Measurements from ENCODE around the gene HBG1. TPM values are rescaled to one million over a fixed set of nuclear protein-coding genes. Genes with fewer than 3 reads are reported as not detected.

HBG1 gene
- total RNA-seq, 1 donor from 2014 or later = not detected

DNA sequence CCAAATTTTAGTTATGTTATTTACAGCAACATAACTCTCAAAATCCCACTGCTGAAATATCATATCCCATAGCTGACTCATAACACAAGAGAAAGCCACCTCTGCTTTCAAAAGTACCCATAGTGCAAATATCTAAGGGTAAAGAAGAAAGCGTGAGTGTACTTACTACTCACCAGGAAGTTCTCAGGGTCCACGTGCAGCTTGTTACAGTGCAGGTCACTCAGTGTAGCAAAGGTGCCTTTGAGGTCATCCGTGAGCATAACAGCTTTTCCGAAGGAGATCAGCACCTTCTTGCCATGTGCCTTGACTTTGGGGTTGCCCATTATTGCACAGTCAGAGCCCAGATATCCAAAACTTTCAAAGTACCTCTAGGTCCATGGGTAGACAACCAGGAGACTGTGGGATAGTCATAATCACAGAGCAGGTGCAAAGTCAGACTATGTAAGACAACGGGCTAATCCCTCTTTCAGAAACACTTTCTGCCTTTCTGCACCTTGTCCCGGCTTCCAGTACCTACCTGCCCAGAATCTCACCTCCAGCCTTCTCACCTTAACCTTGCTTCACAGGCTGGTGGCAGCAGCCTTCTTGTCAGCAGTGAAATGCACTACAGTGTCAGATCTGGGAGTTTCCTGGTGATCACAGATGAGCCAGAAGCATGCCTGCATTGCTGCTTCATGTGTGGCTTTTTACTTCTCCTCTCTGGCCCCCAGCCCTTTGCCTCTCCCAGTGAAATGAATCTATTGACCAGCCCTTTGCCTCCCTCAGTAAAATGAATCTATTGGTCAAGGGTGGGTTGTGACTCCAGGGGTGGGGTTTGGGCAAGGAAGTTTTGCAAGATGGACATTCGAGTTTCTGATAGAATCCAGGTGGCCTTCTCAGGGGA is 6.5 kb downstream of the HBG1 start:
- H3K36me3 Mint-ChIP-seq (ENCODE audit: low read depth) = no peaks in the 10 kb centered on the region
- no peak overlapping the region for H3K27ac Mint-ChIP-seq
- ChIA-PET CTCF (no interaction called here), POLR2A (no interaction called here)
- no peak overlapping the region for H3K4me3 Mint-ChIP-seq
- H3K27me3 Mint-ChIP-seq = peaks cover 5% of the 10 kb centered on the region
- DNase-seq (no peak), ATAC-seq (ENCODE audit: low read depth) (no peak)
- H3K9me3 Mint-ChIP-seq = no peaks in the 10 kb centered on the region
- TF ChIP-seq, protein P1, sequence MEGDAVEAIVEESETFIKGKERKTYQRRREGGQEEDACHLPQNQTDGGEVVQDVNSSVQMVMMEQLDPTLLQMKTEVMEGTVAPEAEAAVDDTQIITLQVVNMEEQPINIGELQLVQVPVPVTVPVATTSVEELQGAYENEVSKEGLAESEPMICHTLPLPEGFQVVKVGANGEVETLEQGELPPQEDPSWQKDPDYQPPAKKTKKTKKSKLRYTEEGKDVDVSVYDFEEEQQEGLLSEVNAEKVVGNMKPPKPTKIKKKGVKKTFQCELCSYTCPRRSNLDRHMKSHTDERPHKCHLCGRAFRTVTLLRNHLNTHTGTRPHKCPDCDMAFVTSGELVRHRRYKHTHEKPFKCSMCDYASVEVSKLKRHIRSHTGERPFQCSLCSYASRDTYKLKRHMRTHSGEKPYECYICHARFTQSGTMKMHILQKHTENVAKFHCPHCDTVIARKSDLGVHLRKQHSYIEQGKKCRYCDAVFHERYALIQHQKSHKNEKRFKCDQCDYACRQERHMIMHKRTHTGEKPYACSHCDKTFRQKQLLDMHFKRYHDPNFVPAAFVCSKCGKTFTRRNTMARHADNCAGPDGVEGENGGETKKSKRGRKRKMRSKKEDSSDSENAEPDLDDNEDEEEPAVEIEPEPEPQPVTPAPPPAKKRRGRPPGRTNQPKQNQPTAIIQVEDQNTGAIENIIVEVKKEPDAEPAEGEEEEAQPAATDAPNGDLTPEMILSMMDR (IDR thresholded peaks at IDR 0.05) = no peak
- H3K4me1 Mint-ChIP-seq = no peaks in the 10 kb centered on the region
- intact Hi-C loops (cut with micrococcal nuclease) = no loop called here

DNA sequence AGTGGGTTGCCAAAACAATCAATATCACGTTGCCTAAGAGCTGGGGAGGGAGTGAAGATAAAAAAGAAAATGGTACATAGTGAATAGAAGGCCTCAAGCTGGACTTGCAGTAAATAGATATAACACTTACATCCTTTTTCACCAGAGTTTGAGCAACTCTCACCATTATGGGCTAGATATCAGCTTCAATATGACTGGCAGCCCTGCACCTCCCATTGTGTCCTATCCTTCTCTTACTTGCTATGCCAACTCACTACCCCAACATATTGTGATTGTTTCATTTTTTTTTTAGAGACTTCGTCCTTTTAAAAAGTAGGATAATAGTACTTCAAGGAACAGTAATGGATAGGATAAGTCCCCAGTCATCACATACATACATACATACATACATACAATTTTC is 7.4 kb downstream of the HBG1 start:
- H3K4me1 Mint-ChIP-seq = no peaks in the 10 kb centered on the region
- H3K27me3 Mint-ChIP-seq = peaks cover 5% of the 10 kb centered on the region
- H3K36me3 Mint-ChIP-seq (ENCODE audit: low read depth) = no peaks in the 10 kb centered on the region
- H3K9me3 Mint-ChIP-seq = no peaks in the 10 kb centered on the region
- H3K4me3 Mint-ChIP-seq = no peak overlapping the region
- TF ChIP-seq, protein P1 (IDR thresholded peaks at IDR 0.05) = no peak
- no peak overlapping the region for H3K27ac Mint-ChIP-seq
- DNase-seq = no peak
- POLR2A ChIA-PET = no interaction called here
- CTCF ChIA-PET = no interaction called here
- intact Hi-C loops (cut with micrococcal nuclease) = no loop called here
- no peak for ATAC-seq (ENCODE audit: low read depth)

DNA sequence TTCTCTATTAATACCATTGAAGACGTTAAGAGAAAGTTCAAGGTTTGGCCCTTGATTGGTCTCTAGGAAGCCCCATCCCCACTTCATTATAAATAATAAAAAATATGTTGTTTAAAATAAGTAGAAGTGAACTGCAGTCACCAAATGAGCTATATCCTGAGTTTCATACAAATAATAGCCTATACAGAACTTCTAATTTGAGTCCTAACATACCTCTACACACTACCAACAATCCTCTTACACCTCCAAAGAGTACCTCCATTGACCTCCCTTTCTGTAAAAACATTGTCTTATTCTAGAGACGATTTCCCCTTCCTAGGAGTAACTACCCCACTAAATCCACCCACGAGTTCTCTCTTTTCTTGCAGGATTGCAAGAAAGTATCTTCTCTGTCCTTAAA is 8.2 kb downstream of the HBG1 start:
- POLR2A ChIA-PET = no interaction called here
- intact Hi-C loops (cut with micrococcal nuclease) = no loop called here
- CTCF ChIA-PET = no interaction called here
- Mint-ChIP-seq H3K4me1 (no peaks in the 10 kb centered on the region), H3K4me3 (no peak overlapping the region), H3K27me3 (peaks cover 5% of the 10 kb centered on the region), H3K36me3 (ENCODE audit: low read depth) (no peaks in the 10 kb centered on the region), H3K9me3 (no peaks in the 10 kb centered on the region), H3K27ac (no peak overlapping the region)
- TF ChIP-seq, protein P1 (IDR thresholded peaks at IDR 0.05) = no peak
- DNase-seq (no peak), ATAC-seq (ENCODE audit: low read depth) (no peak)

- Mint-ChIP-seq H3K4me1 (no peaks in the 10 kb centered on the region), H3K4me3 (no peak overlapping the region), H3K27me3 (peaks cover 5% of the 10 kb centered on the region), H3K36me3 (ENCODE audit: low read depth) (no peaks in the 10 kb centered on the region), H3K27ac (no peak overlapping the region), H3K9me3 (no peaks in the 10 kb centered on the region)
- TF ChIP-seq, protein P1 (IDR thresholded peaks at IDR 0.05) = no peak
- ChIA-PET CTCF (no interaction called here), POLR2A (no interaction called here)
- ATAC-seq (ENCODE audit: low read depth) = no peak
- intact Hi-C loops (cut with micrococcal nuclease) = no loop called here
- no peak for DNase-seq
Measured at GRCh38 chr11:5240458-5240857, 9.2 kb downstream of the HBG1 start.

- H3K4me3 Mint-ChIP-seq = no peak overlapping the region
Measured at GRCh38 chr11:5240056-5240455, 9.6 kb downstream of the HBG1 start.

More at GRCh38 chr11:5240056-5240455, 9.6 kb downstream of the HBG1 start:
- H3K4me1 Mint-ChIP-seq = no peaks in the 10 kb centered on the region
- H3K27me3 Mint-ChIP-seq = peaks cover 4% of the 10 kb centered on the region
- no peaks in the 10 kb centered on the region for H3K9me3 Mint-ChIP-seq
- no peak overlapping the region for H3K27ac Mint-ChIP-seq
- CTCF ChIA-PET = no interaction called here
- ATAC-seq (ENCODE audit: low read depth) (no peak), DNase-seq (no peak)
- intact Hi-C loops (cut with micrococcal nuclease) = no loop called here
- POLR2A ChIA-PET = no interaction called here
- H3K36me3 Mint-ChIP-seq (ENCODE audit: low read depth) = no peaks in the 10 kb centered on the region
- TF ChIP-seq, protein P1 (IDR thresholded peaks at IDR 0.05) = no peak
